Measurements from ENCODE around the gene NPFFR2.
"Not testable (repeated sequence)": the region's sequence is repeated elsewhere in the genome, so short reads cannot be mapped to it uniquely, and the experiment has no call there.

NPFFR2 gene

GRCh38 chr4:72112514-72113156 lies 80.8 kb downstream of the NPFFR2 start:
- no peak for DNase-seq

- no peak for DNase-seq
Observed at GRCh38 chr4:72118017-72118416, 86.2 kb downstream of the NPFFR2 start.

- peak; percentile 62 for DNase-seq
Observed at GRCh38 chr4:72119946-72120345, 88.1 kb downstream of the NPFFR2 start.

GRCh38 chr4:72128741-72129140 lies 96.9 kb downstream of the NPFFR2 start:
- DNase-seq, result no peak

- no peak for DNase-seq
Observed at GRCh38 chr4:72136429-72136828, 104.6 kb downstream of the NPFFR2 start.

- DNase-seq, result not testable (repeated sequence)
Observed at GRCh38 chr4:72139997-72140396, 108.2 kb downstream of the NPFFR2 start.

GRCh38 chr4:72144241-72144640 lies 112.4 kb downstream of the NPFFR2 start:
- DNase-seq, result no peak

GRCh38 chr4:72152731-72153130 lies 120.9 kb downstream of the NPFFR2 start:
- no peak for DNase-seq

- not testable (repeated sequence) for DNase-seq
Observed at GRCh38 chr4:72153634-72154033, 121.8 kb downstream of the NPFFR2 start.

GRCh38 chr4:72169285-72169684 lies 137.5 kb downstream of the NPFFR2 start:
- DNase-seq, result not testable (repeated sequence)

- no peak for DNase-seq
Observed at GRCh38 chr4:72169861-72170260, 138.1 kb downstream of the NPFFR2 start.

GRCh38 chr4:72171761-72172160 lies 140.0 kb downstream of the NPFFR2 start:
- DNase-seq, result no peak

GRCh38 chr4:72179342-72179741 lies 147.5 kb downstream of the NPFFR2 start:
- no peak for DNase-seq

GRCh38 chr4:72186714-72187113 lies 154.9 kb downstream of the NPFFR2 start:
- no peak for DNase-seq

GRCh38 chr4:72194046-72194445 lies 162.2 kb downstream of the NPFFR2 start:
- DNase-seq, result no peak

- no peak for DNase-seq
Observed at GRCh38 chr4:72194453-72194852, 162.7 kb downstream of the NPFFR2 start.

All from NCI-H510A treated with DMSO at 0.1 percent for 48 hours (cell line).